Prostate gland (tissue), 2 donors: ENCODE data around the gene PALD1. TPM values are rescaled to one million over a fixed set of nuclear protein-coding genes. Genes with fewer than 3 reads are reported as not detected.

Experiments
- DNase-seq: peaks from one replicate; pipeline ENCODE4 v3.0.0-alpha.2; 2019; ENCODE audit warnings: low spot score
- H3K27ac ChIP-seq, 2 donors: fragments of 200-600 bp; sonication (generic); 2 replicates each; pipeline ENCODE4 v1.5.1; 2017 to 2019
- H3K27me3 ChIP-seq: fragments of 200-600 bp; sonication (generic); replicated peaks from 2 replicates; pipeline ENCODE4 v1.5.1; 2019; ENCODE audit not compliant: insufficient read depth
- H3K36me3 ChIP-seq, 2 donors: fragments of 200-600 bp; sonication (generic); 1 replicate in 1 of 2; 2 replicates in 1 of 2; pipeline versions ENCODE4 v1.5.1 to v1.8.1; 2017 to 2019
- H3K4me1 ChIP-seq: fragments of 200-600 bp; sonication (generic); replicated peaks from 2 replicates; pipeline ENCODE4 v1.5.1; 2019
- H3K4me3 ChIP-seq, 2 donors: fragments of 200-600 bp; sonication (generic); 2 replicates each; pipeline ENCODE4 v1.5.1; 2017 to 2019
- H3K9me3 ChIP-seq: fragments of 200-600 bp; sonication (generic); 2 replicates; pipeline ENCODE4 v1.5.1; 2017
- CTCF ChIP-seq, 4 experiments: fragments of 200-600 bp in 2 of 4; fragments of 450-650 bp in 2 of 4; sonication (generic) in 2 of 4; IDR thresholded peaks; 1 replicate in 3 of 4; 2 replicates in 1 of 4; pipeline ENCODE4 v1.5.1; 2016 to 2019; ENCODE audit warnings: antibody characterized with exemption in 4 of 4, mild to moderate bottlenecking in 2 of 4, moderate library complexity in 2 of 4
- POLR2A ChIP-seq: fragments of 450-650 bp; IDR thresholded peaks from one replicate; pipeline ENCODE4 v1.6.1; 2016; ENCODE audit warnings: antibody characterized with exemption, mild to moderate bottlenecking
- POLR2AphosphoS5 ChIP-seq: sonication (generic); formaldehyde crosslinking; IDR thresholded peaks from one replicate; pipeline ENCODE4 v1.6.1; 2017; ENCODE audit warnings: antibody characterized with exemption
- WGBS: methylation state at CpG from one replicate; pipeline ENCODE4 v1.1.5; 2018; 5-methylcytosine and 5-hydroxymethylcytosine counted together
- intact Hi-C: fragments of 100-400 bp; cut with DNase I; formaldehyde crosslinking; loops from one replicate; pipeline ENCODE4 v1.14.2; 2022
- total RNA-seq, 2 donors: library from RNA; depleted of rRNA; stranded (reverse); fragments of >200 nt; gene quantifications; one replicate each; pipeline ENCODE4 v1.1.0, GENCODE V29; 2016

PALD1 gene
- total RNA-seq, 2 donors from 2014 or later = 6.6 to 12.4 TPM

GRCh38 chr10:70602665-70603448 lies 124.3 kb downstream of the PALD1 start, which contains the start of gene PRF1:
TSS of gene PRF1 (minus strand) at chr10:70602741. CDS start at chr10:70600902, 1,839 bp downstream.
- no peak for DNase-seq
- WGBS = 86% methylated on average over 21 of the region's 21 CpGs
- intact Hi-C loops = no loop called here
- Histone ChIP-seq H3K27me3 (no peaks in the 10 kb centered on the region), H3K36me3 (no peaks in the 10 kb centered on the region), H3K9me3 (no peaks in the 10 kb centered on the region), H3K4me1 (no peaks in the 10 kb centered on the region), H3K27ac (no peak within 1 kb of the TSS), H3K4me3 (no peak within 1 kb of the TSS)
- TF ChIP-seq CTCF (IDR thresholded peaks at IDR 0.05) (no peak), POLR2A (no peak), POLR2AphosphoS5 (no peak)

GRCh38 chr10:70603449-70603801 lies 124.9 kb downstream of the PALD1 start:
- no peak overlapping the region for H3K4me3 ChIP-seq
- H3K9me3 ChIP-seq = no peaks in the 10 kb centered on the region
- H3K36me3 ChIP-seq = no peaks in the 10 kb centered on the region
- DNase-seq = no peak
- no peaks in the 10 kb centered on the region for H3K27me3 ChIP-seq
- H3K27ac ChIP-seq = no peak overlapping the region
- TF ChIP-seq POLR2AphosphoS5 (no peak), POLR2A (no peak), CTCF (IDR thresholded peaks at IDR 0.05) (no peak)
- 92% methylated on average over 7 of the region's 7 CpGs for WGBS
- intact Hi-C loops = no loop called here
- H3K4me1 ChIP-seq = no peaks in the 10 kb centered on the region

GRCh38 chr10:70604106-70604505 lies 125.5 kb downstream of the PALD1 start:
- intact Hi-C loops = no loop called here
- no peaks in the 10 kb centered on the region for H3K4me1 ChIP-seq
- no peak overlapping the region for H3K27ac ChIP-seq
- no peak overlapping the region for H3K4me3 ChIP-seq
- no peaks in the 10 kb centered on the region for H3K36me3 ChIP-seq
- no peaks in the 10 kb centered on the region for H3K27me3 ChIP-seq
- TF ChIP-seq POLR2AphosphoS5 (no peak), CTCF (IDR thresholded peaks at IDR 0.05) (no peak), POLR2A (no peak)
- DNase-seq = no peak
- no peaks in the 10 kb centered on the region for H3K9me3 ChIP-seq
- 85% methylated on average over 4 of the region's 4 CpGs for WGBS

- DNase-seq = no peak
- no peak for TF ChIP-seq CTCF (IDR thresholded peaks at IDR 0.05)
- TF ChIP-seq POLR2AphosphoS5 = no peak
- TF ChIP-seq POLR2A = no peak
- Histone ChIP-seq H3K9me3 (no peaks in the 10 kb centered on the region), H3K4me1 (no peaks in the 10 kb centered on the region), H3K27me3 (no peaks in the 10 kb centered on the region), H3K4me3 (no peak overlapping the region), H3K27ac (no peak overlapping the region), H3K36me3 (no peaks in the 10 kb centered on the region)
- intact Hi-C loops = no loop called here
- 58% methylated on average over 2 of the region's 2 CpGs for WGBS
Observed at GRCh38 chr10:70605161-70605560, 126.6 kb downstream of the PALD1 start.

- DNase-seq = no peak
- intact Hi-C loops = no loop called here
- H3K4me1 ChIP-seq = no peaks in the 10 kb centered on the region
- H3K9me3 ChIP-seq = no peaks in the 10 kb centered on the region
- TF ChIP-seq POLR2AphosphoS5 = no peak
- no peak for TF ChIP-seq POLR2A
- TF ChIP-seq CTCF (IDR thresholded peaks at IDR 0.05) = no peak
- no peak overlapping the region for H3K27ac ChIP-seq
- H3K36me3 ChIP-seq = no peaks in the 10 kb centered on the region
- no peaks in the 10 kb centered on the region for H3K27me3 ChIP-seq
- 83% methylated on average over 4 of the region's 4 CpGs for WGBS
- no peak overlapping the region for H3K4me3 ChIP-seq
Observed at GRCh38 chr10:70607936-70608335, 129.4 kb downstream of the PALD1 start.
